A549 (cell line): ENCODE results near the gene MAGI1. TPM values are rescaled to one million over a fixed set of nuclear protein-coding genes. Genes with fewer than 3 reads are reported as not detected.

Experiments used
- ATAC-seq, 2 experiments: fragments of 200-7000 bp in 1 of 2; fragments of >200 bp in 1 of 2; cut with Nextera tagmentation in 1 of 2; cut with Tn5 transposase in 1 of 2; 3 replicates each; pipeline versions ENCODE4 v1.8.0 to v1.9.1; 2018 to 2020; ENCODE audit warnings: mild to moderate bottlenecking in 1 of 2, moderate library complexity in 1 of 2
- CTCF ChIA-PET: fragments of 300-600 bp; sonication (Branson Sonifier 250); formaldehyde crosslinking; extraction: SDS; loops from one replicate; lab custom pipeline; 2021; ENCODE audit warnings: antibody characterized with exemption, inconsistent platforms; lab: Yijun Ruan, JAX
- POLR2A ChIA-PET: fragments of 350-600 bp; formaldehyde crosslinking; extraction: SDS; loops from one replicate; lab custom pipeline; 2021; ENCODE audit warnings: antibody characterized with exemption, inconsistent platforms; lab: Yijun Ruan, JAX
- DNase-seq, 2 experiments: peaks; one replicate each; pipeline versions ENCODE4 v3.0.0 to v3.0.0-alpha.2; 2011 to 2016; ENCODE audit warnings: low read depth in 1 of 2, low spot score in 1 of 2
- FAIRE-seq: peaks from 2 replicates; lab custom pipeline; 2011; peaks lifted over from hg19 to GRCh38; lab: Jason Lieb, UNC
- H3K27ac ChIP-seq, 2 experiments: fragments of >200 bp; sonication (Bioruptor Twin); formaldehyde crosslinking; 3 replicates each; pipeline ENCODE4 v1.5.1; 2016 to 2017
- H3K4me1 ChIP-seq: fragments of >200 bp; sonication (Bioruptor Twin); formaldehyde crosslinking; 3 replicates; pipeline ENCODE4 v1.6.1; 2016
- H3K4me2 ChIP-seq: fragments of >200 bp; sonication (Bioruptor Twin); formaldehyde crosslinking; 3 replicates; pipeline ENCODE4 v1.6.1; 2016
- H3K4me3 ChIP-seq: fragments of >200 bp; sonication (Bioruptor Twin); formaldehyde crosslinking; 3 replicates; pipeline ENCODE4 v1.5.1; 2016
- H3K9me3 ChIP-seq: fragments of >200 bp; sonication (Bioruptor Twin); formaldehyde crosslinking; 3 replicates; pipeline ENCODE4 v1.6.1; 2016
- ATOH8 ChIP-seq: fragments of 250-450 bp; sonication (Bioruptor Pico); IDR thresholded peaks from 2 replicates; pipeline ENCODE4 v1.5.0; 2020; ENCODE audit warnings: low read depth, mild to moderate bottlenecking, moderate library complexity
- BHLHE40 ChIP-seq: IDR thresholded peaks from 2 replicates; pipeline ENCODE4 v1.6.1; 2012; ENCODE audit warnings: low read depth, low read length, inconsistent platforms
- CBX2 ChIP-seq: fragments of 200-600 bp; sonication (generic); IDR thresholded peaks from 2 replicates; pipeline ENCODE4 v1.6.1; 2016; ENCODE audit warnings: low read depth, mild to moderate bottlenecking, borderline replicate concordance
- CBX8 ChIP-seq: fragments of 200-600 bp; sonication (generic); IDR thresholded peaks from 2 replicates; pipeline ENCODE4 v1.6.1; 2016
- EHMT2 ChIP-seq: fragments of 200-600 bp; sonication (generic); IDR thresholded peaks from 2 replicates; pipeline ENCODE4 v1.6.1; 2016; ENCODE audit warnings: antibody characterized with exemption, low read depth, mild to moderate bottlenecking, moderate library complexity
- EP300 ChIP-seq, 2 experiments: fragments of >200 bp; sonication (Bioruptor Twin); formaldehyde crosslinking; IDR thresholded peaks; 2 replicates in 1 of 2; 3 replicates in 1 of 2; pipeline ENCODE4 v1.6.1; 2016 to 2017
- GATA3 ChIP-seq: IDR thresholded peaks from 2 replicates; pipeline ENCODE4 v1.6.1; 2012; ENCODE audit warnings: borderline replicate concordance
- HDAC2 ChIP-seq: fragments of 200-600 bp; sonication (generic); IDR thresholded peaks from 2 replicates; pipeline ENCODE4 v1.6.1; 2016
- HOXA7 ChIP-seq: fragments of 250-450 bp; sonication (Bioruptor Pico); IDR thresholded peaks from 2 replicates; pipeline ENCODE4 v1.5.0; 2020; ENCODE audit warnings: mild to moderate bottlenecking, moderate library complexity
- HOXB5 ChIP-seq: fragments of 250-450 bp; sonication (Bioruptor Pico); IDR thresholded peaks from 2 replicates; pipeline ENCODE4 v1.5.0; 2020; ENCODE audit warnings: mild to moderate bottlenecking, moderate library complexity
- MAX ChIP-seq: IDR thresholded peaks from 2 replicates; pipeline ENCODE4 v1.6.1; 2012
- NR3C1 ChIP-seq: fragments of >200 bp; sonication (Bioruptor Twin); formaldehyde crosslinking; IDR thresholded peaks from 3 replicates; pipeline ENCODE4 v1.6.1; 2017
- PBX3 ChIP-seq: IDR thresholded peaks from 2 replicates; pipeline ENCODE4 v1.6.1; 2012
- PHF8 ChIP-seq: fragments of 200-600 bp; sonication (generic); IDR thresholded peaks from 2 replicates; pipeline ENCODE4 v1.6.1; 2016; ENCODE audit warnings: low read depth, mild to moderate bottlenecking, antibody characterized with exemption, moderate library complexity, borderline replicate concordance
- RAD21 ChIP-seq, 2 experiments: fragments of >200 bp in 1 of 2; sonication (Bioruptor Twin) in 1 of 2; formaldehyde crosslinking in 1 of 2; IDR thresholded peaks in 1 of 2; conservative IDR thresholded peaks in 1 of 2; 2 replicates in 1 of 2; 3 replicates in 1 of 2; pipeline ENCODE4 v1.6.1; 2012 to 2018; ENCODE audit warnings: inconsistent platforms in 1 of 2
- RARB ChIP-seq: fragments of 250-450 bp; sonication (Bioruptor Pico); IDR thresholded peaks from 2 replicates; pipeline ENCODE4 v1.8.0; 2021; ENCODE audit warnings: mild to moderate bottlenecking, moderate library complexity
- RCOR1 ChIP-seq: fragments of 150-350 bp; IDR thresholded peaks from 2 replicates; pipeline ENCODE4 v1.6.1; 2014; ENCODE audit warnings: antibody characterized with exemption, low read length, low read depth
- RNF2 ChIP-seq: fragments of 200-600 bp; sonication (generic); IDR thresholded peaks from 2 replicates; pipeline ENCODE4 v1.6.1; 2016; ENCODE audit warnings: low read depth, mild to moderate bottlenecking, antibody characterized with exemption, moderate library complexity, borderline replicate concordance
- SMC3 ChIP-seq: fragments of >200 bp; sonication (Bioruptor Twin); formaldehyde crosslinking; IDR thresholded peaks from 3 replicates; pipeline ENCODE4 v1.6.1; 2018; ENCODE audit warnings: inconsistent platforms
- TFCP2L1 ChIP-seq: fragments of 250-450 bp; sonication (Bioruptor Pico); IDR thresholded peaks from 2 replicates; pipeline ENCODE4 v1.5.0; 2021; ENCODE audit warnings: mild to moderate bottlenecking
- USF2 ChIP-seq: fragments of 450-650 bp; IDR thresholded peaks from 2 replicates; pipeline ENCODE4 v1.6.1; 2014; ENCODE audit warnings: antibody characterized with exemption
- ZC3H11A ChIP-seq: fragments of 450-650 bp; IDR thresholded peaks from 2 replicates; pipeline ENCODE4 v1.6.1; 2014; ENCODE audit warnings: antibody characterized with exemption, mild to moderate bottlenecking
- ZFP36 ChIP-seq: fragments of 450-650 bp; IDR thresholded peaks from 2 replicates; pipeline ENCODE4 v1.6.1; 2014; ENCODE audit warnings: borderline replicate concordance; ENCODE audit not compliant: partially characterized antibody
- ZSCAN20 ChIP-seq: fragments of 250-450 bp; sonication (Bioruptor Pico); IDR thresholded peaks from 2 replicates; pipeline ENCODE4 v1.8.0; 2022; ENCODE audit warnings: mild to moderate bottlenecking, moderate library complexity
- WGBS: methylation state at CpG from one replicate; pipeline ENCODE4 v1.1.6; 2017; ENCODE audit errors: missing lambda C conversion rate; 5-methylcytosine and 5-hydroxymethylcytosine counted together
- polyA plus RNA-seq, 4 experiments: library from polyadenylated mRNA; depleted of rRNA in 3 of 4; stranded (reverse); fragments of >200 nt; fragmentation: RNase III in 1 of 4; extraction: RNeasy Plus Mini Kit Qiagen cat#74134 plus additional on column Dnase treatment in 1 of 4; gene quantifications; 2 replicates in 3 of 4; 3 replicates in 1 of 4; pipeline ENCODE4 v1.2.3, GENCODE V29; 2011 to 2017

MAGI1 gene
- polyA plus RNA-seq, 2 of the 4 experiments (the other 2 are of a cell fraction), result 4.7 to 6.6 TPM

- H3K4me3 ChIP-seq, result no peak overlapping the region
- no peak for TF ChIP-seq BHLHE40
- no peak for TF ChIP-seq RAD21 (conservative IDR thresholded peaks at IDR 0.05 in 1 of 2, IDR thresholded peaks at IDR 0.05 in 1 of 2)
- TF ChIP-seq NR3C1, result no peak
- no peak for TF ChIP-seq PHF8
- no peak for TF ChIP-seq ZC3H11A
- TF ChIP-seq USF2, result no peak
- no peak for TF ChIP-seq RNF2
- no peak for TF ChIP-seq MAX
- TF ChIP-seq HOXA7, result no peak
- no peak for TF ChIP-seq ZFP36
- TF ChIP-seq ATOH8 (CRISPR knock-in tag), result no peak
- no peak for TF ChIP-seq RCOR1
- no peak for TF ChIP-seq TFCP2L1 (CRISPR knock-in tag)
- no peak for TF ChIP-seq HOXB5 (CRISPR knock-in tag)
- no peak for TF ChIP-seq HDAC2
- no peak for TF ChIP-seq ZSCAN20 (CRISPR knock-in tag)
- H3K4me2 ChIP-seq, result no peak overlapping the region
- no peaks in the 10 kb centered on the region; the same call in 2 of the 3 replicates for H3K9me3 ChIP-seq
- ChIA-PET CTCF (no interaction called here), POLR2A (no interaction called here)
- H3K27ac ChIP-seq, result no peak overlapping the region
- WGBS, result 95% methylated on average over 5 of the region's 5 CpGs
- no peak for ATAC-seq
- DNase-seq, result no peak
- H3K4me1 ChIP-seq, result no peaks in the 10 kb centered on the region
- no peak for FAIRE-seq
Observed at GRCh38 chr3:65936908-65937638, 101.6 kb downstream of the MAGI1 start.

GRCh38 chr3:65935724-65936123 lies 103.0 kb downstream of the MAGI1 start:
- 65% methylated on average over 1 of the region's 1 CpG for WGBS
- POLR2A ChIA-PET, result no interaction called here
- FAIRE-seq, result no peak

More at GRCh38 chr3:65935724-65936123, 103.0 kb downstream of the MAGI1 start:
- no peak for DNase-seq
- no peak for ATAC-seq
- TF ChIP-seq SMC3 (no peak), EP300 (IDR thresholded peaks at IDR 0.05) (no peak), RARB (CRISPR knock-in tag) (no peak), MAX (no peak), NR3C1 (no peak), CBX8 (no peak), EHMT2 (no peak), HOXB5 (CRISPR knock-in tag) (no peak), HDAC2 (no peak), CBX2 (no peak), TFCP2L1 (CRISPR knock-in tag) (no peak), GATA3 (no peak), PBX3 (no peak)
- CTCF ChIA-PET, result no interaction called here
- Histone ChIP-seq H3K27ac (no peak overlapping the region), H3K4me2 (no peak overlapping the region), H3K9me3 (no peaks in the 10 kb centered on the region; the same call in 2 of the 3 replicates), H3K4me3 (no peak overlapping the region), H3K4me1 (no peaks in the 10 kb centered on the region)
